Pancreas (tissue), 10 donors: ENCODE data around the gene TRPV4. TPM values are rescaled to one million over a fixed set of nuclear protein-coding genes. Genes with fewer than 3 reads are reported as not detected.
A peak's percentile ranks its signal among the peaks of the same experiment; 100 is the strongest.

ENCODE experiments used
- ATAC-seq, 4 donors: fragments of 200-7000 bp; cut with Tn5 transposase; one replicate each; pipeline versions ENCODE4 v1.8.0 to v1.9.1; 2020; ENCODE audit warnings: mild to moderate bottlenecking in 4 of 4, moderate library complexity in 4 of 4
- DNase-seq, 6 donors: peaks; one replicate each; pipeline ENCODE4 v3.0.0-alpha.2; 2020
- FAIRE-seq: peaks from 2 replicates; lab custom pipeline; 2012; peaks lifted over from hg19 to GRCh38; lab: Jason Lieb, UNC
- H3K27ac ChIP-seq, 4 donors: fragments of 200-600 bp; sonication (generic); 1 replicate in 3 of 4; 2 replicates in 1 of 4; pipeline versions ENCODE4 v1.5.0 to v1.8.0; 2020
- H3K27me3 ChIP-seq, 4 donors: fragments of 200-600 bp; one replicate each; pipeline ENCODE4 v1.8.0; 2021
- H3K36me3 ChIP-seq, 3 donors: fragments of 200-600 bp; sonication (generic) in 1 of 3; one replicate each; pipeline versions ENCODE4 v1.5.0 to v1.8.0; 2020 to 2021
- H3K4me1 ChIP-seq, 3 donors: fragments of 200-600 bp; one replicate each; pipeline ENCODE4 v1.8.0; 2021
- H3K4me3 ChIP-seq, 4 donors: fragments of 200-600 bp; sonication (generic) in 2 of 4; one replicate each; pipeline versions ENCODE4 v1.5.0 to v1.8.0; 2020 to 2021
- H3K9me3 ChIP-seq, 4 donors: fragments of 200-600 bp; one replicate each; pipeline ENCODE4 v1.8.0; 2021
- WGBS, 2 donors: extraction: QIAGEN DNeasy Blood & Tissue Kit; methylation state at CpG; one replicate each; pipeline ENCODE4 v1.1.7; 2013; 5-methylcytosine and 5-hydroxymethylcytosine counted together
- intact Hi-C, 3 donors: fragments of 100-400 bp; cut with DNase I; formaldehyde crosslinking; loops; one replicate each; pipeline versions ENCODE4 v1.11.1 to v1.14.2; 2022
- polyA plus RNA-seq, 2 donors: library from polyadenylated mRNA; stranded (reverse); fragments of 200-250 nt; gene quantifications; one replicate each; pipeline ENCODE4 v1.2.3, GENCODE V29; 2013
- total RNA-seq, 6 donors: library from RNA; stranded (reverse); fragmentation: NEBNext Ultra II Directional in 4 of 6; extraction: Animal tissue kit (Norgen Biotek cat#: 25700) in 4 of 6; gene quantifications; one replicate each; pipeline versions ENCODE4 v1.2.1 to v1.2.4, GENCODE V29; 2021 to 2023
- TF ChIP-seq, protein P1 (sequence below), 4 donors: fragments of 200-600 bp; sonication (generic) in 3 of 4; IDR thresholded peaks; one replicate each; pipeline versions ENCODE4 v1.5.0 to v1.8.0; 2021; ENCODE audit warnings: antibody characterized with exemption in 4 of 4
- donor health status: healthy with polysubstance abuse.
- donor health status: DM: no; HTN: no; CAD: no; lungs with moderate emphysema.
- donor health status: DM: no; HTN: no; CAD: no.
- donor health status: control.
- donor health status: control.
- donor health status: Bipolar disorder and iron deficiency.
- donor health status: DM: yes; HTN: yes; CAD: no.
- donor health status: DM: no; HTN: no; CAD: no.
- donor health status: DM: no; HTN: no; CAD: no.
- donor health status: DM: yes; HTN: yes; CAD: no.

Gene TRPV4
- total and polyA plus RNA-seq, 8 donors = 1.9 to 4.9 (median 4.0) TPM

- FAIRE-seq (no peak), ATAC-seq (peak; percentile 72 to 90 (median 89)), DNase-seq (peak; percentile 63 to 88 (median 78))
- 17 to 18% methylated on average over 10 of the region's 10 CpGs for WGBS, 2 donors
- Histone ChIP-seq H3K4me3 (no peak overlapping the region), H3K9me3 (no peaks in the 10 kb centered on the region), H3K27ac (no peak overlapping the region), H3K36me3 (no peaks in the 10 kb centered on the region), H3K27me3 (no peaks in the 10 kb centered on the region), H3K4me1 (peaks cover 3 to 5% (median 3%) of the 10 kb centered on the region in 3 donors)
- TF ChIP-seq, protein P1, sequence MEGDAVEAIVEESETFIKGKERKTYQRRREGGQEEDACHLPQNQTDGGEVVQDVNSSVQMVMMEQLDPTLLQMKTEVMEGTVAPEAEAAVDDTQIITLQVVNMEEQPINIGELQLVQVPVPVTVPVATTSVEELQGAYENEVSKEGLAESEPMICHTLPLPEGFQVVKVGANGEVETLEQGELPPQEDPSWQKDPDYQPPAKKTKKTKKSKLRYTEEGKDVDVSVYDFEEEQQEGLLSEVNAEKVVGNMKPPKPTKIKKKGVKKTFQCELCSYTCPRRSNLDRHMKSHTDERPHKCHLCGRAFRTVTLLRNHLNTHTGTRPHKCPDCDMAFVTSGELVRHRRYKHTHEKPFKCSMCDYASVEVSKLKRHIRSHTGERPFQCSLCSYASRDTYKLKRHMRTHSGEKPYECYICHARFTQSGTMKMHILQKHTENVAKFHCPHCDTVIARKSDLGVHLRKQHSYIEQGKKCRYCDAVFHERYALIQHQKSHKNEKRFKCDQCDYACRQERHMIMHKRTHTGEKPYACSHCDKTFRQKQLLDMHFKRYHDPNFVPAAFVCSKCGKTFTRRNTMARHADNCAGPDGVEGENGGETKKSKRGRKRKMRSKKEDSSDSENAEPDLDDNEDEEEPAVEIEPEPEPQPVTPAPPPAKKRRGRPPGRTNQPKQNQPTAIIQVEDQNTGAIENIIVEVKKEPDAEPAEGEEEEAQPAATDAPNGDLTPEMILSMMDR (IDR thresholded peaks at IDR 0.05) = peak; percentile 74 to 86 (median 80)
- intact Hi-C loops = loop anchor here in 2 of 3 donors (5.0 to 10.0 kb wide), 3 partner anchors 178 to 341 kb away; no protein-coding TSS in a partner anchor
These were observed 57.9 kb downstream of the TRPV4 start for GRCh38 chr12:109775172-109775881.

DNA sequence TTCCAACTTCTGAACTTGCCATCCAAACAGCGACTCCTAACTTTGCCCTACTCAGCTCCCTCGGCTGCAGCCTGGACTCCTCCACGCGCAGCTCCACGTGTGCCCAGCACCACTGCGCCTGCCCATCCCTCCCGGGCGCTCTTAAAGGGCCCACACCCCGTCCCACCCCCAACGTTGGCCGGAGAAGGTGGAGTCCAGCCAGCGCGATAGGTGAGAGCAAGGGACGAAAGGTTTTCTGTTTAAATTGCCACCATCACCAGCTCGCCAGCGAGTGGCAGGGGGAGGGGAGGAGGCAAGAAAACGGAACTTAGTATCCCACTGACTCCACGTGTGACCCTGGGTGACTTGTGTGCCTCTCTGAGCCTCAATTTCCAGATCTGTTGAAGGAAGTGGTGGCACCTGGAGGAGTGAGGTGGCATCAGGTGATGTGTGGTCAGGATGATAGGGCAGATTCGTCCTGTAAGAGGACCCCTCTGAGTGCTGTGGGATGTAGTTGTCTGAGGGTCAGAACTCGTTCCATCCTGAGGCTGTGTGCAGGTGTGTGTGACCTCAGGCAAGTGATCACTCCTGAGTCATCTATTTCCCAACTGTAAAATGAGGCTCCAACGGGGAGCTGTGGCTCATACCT, 59.7 kb downstream of the TRPV4 start:
- H3K4me1 ChIP-seq = peaks cover 3 to 5% (median 3%) of the 10 kb centered on the region in 3 donors
- 5 to 7% methylated on average over 21 of the region's 21 CpGs for WGBS, 2 donors
- ATAC-seq = peak in 3 of 4 donors; percentile 41 to 82 (median 66)
- no peak for FAIRE-seq
- no peaks in the 10 kb centered on the region for H3K36me3 ChIP-seq
- no peak overlapping the region for H3K27ac ChIP-seq
- no peaks in the 10 kb centered on the region for H3K27me3 ChIP-seq
- TF ChIP-seq, protein P1 (IDR thresholded peaks at IDR 0.05) = no peak
- DNase-seq = peak in 3 of 6 donors; percentile 34 to 70 (median 56)
- H3K9me3 ChIP-seq = no peaks in the 10 kb centered on the region
- intact Hi-C loops = loop anchor here in 1 of 3 donors (10.0 kb wide), 1 partner anchor 339 kb away; no protein-coding TSS in a partner anchor
- peak overlapping the region in 1 of 4 donors; percentile 28 for H3K4me3 ChIP-seq

- Histone ChIP-seq H3K27ac (no peak overlapping the region), H3K9me3 (no peaks in the 10 kb centered on the region), H3K4me1 (peaks cover 3 to 5% (median 3%) of the 10 kb centered on the region in 3 donors), H3K27me3 (no peaks in the 10 kb centered on the region), H3K36me3 (no peaks in the 10 kb centered on the region), H3K4me3 (peak overlapping the region in 1 of 4 donors; percentile 28)
- intact Hi-C loops = loop anchor here in 1 of 3 donors (10.0 kb wide), 1 partner anchor 338 kb away; no protein-coding TSS in a partner anchor
- 51 to 55% methylated on average over 12 of the region's 12 CpGs for WGBS, 2 donors
- TF ChIP-seq, protein P1 (IDR thresholded peaks at IDR 0.05) = no peak
- FAIRE-seq (no peak), ATAC-seq (peak in 1 of 4 donors; percentile 25), DNase-seq (peak in 1 of 6 donors; percentile 45)
These were observed 60.4 kb downstream of the TRPV4 start for GRCh38 chr12:109772622-109773321.

- intact Hi-C loops = loop anchor here in 1 of 3 donors (10.0 kb wide), 1 partner anchor 337 kb away; no protein-coding TSS in a partner anchor
These were observed 61.2 kb downstream of the TRPV4 start for GRCh38 chr12:109771746-109772621.

More at GRCh38 chr12:109771746-109772621, 61.2 kb downstream of the TRPV4 start:
- Histone ChIP-seq H3K9me3 (no peaks in the 10 kb centered on the region), H3K27ac (no peak overlapping the region), H3K4me3 (no peak overlapping the region), H3K27me3 (no peaks in the 10 kb centered on the region), H3K4me1 (peaks cover 3 to 5% (median 3%) of the 10 kb centered on the region in 3 donors), H3K36me3 (no peaks in the 10 kb centered on the region)
- 84 to 88% methylated on average over 16 to 17 of the region's 17 CpGs for WGBS, 2 donors
- TF ChIP-seq, protein P1 (IDR thresholded peaks at IDR 0.05) = no peak
- peak in 1 of 6 donors; percentile 22 for DNase-seq
- FAIRE-seq = no peak
- ATAC-seq = no peak
